Measurements from ENCODE around the gene NRG4.

Gene NRG4, protein sequence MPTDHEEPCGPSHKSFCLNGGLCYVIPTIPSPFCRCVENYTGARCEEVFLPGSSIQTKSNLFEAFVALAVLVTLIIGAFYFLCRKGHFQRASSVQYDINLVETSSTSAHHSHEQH

GRCh38 chr15:76011627-76012551 lies at the start of gene NRG4:
NRG4 (minus strand) TSS chr15:76012424; CDS start chr15:76011230, 1,194 bp downstream.
- TF ChIP-seq CTCF (IDR thresholded peaks at IDR 0.05; ENCODE audit: unreplicated experiment in 3 of 3), result no peak
- Mint-ChIP-seq H3K9me3 (peaks cover 22% of the 10 kb centered on the region), H3K4me3 (peak within 1 kb of the TSS; percentile 58 to 70 (median 66)), H3K27me3 (ENCODE audit: low read depth) (peaks cover 4% of the 10 kb centered on the region), H3K36me3 (ENCODE audit: low read depth) (no peaks in the 10 kb centered on the region), H3K4me1 (peaks cover 5% of the 10 kb centered on the region), H3K27ac (peak within 1 kb of the TSS in 2 of 3 experiments; percentile 54 to 78)

DNA sequence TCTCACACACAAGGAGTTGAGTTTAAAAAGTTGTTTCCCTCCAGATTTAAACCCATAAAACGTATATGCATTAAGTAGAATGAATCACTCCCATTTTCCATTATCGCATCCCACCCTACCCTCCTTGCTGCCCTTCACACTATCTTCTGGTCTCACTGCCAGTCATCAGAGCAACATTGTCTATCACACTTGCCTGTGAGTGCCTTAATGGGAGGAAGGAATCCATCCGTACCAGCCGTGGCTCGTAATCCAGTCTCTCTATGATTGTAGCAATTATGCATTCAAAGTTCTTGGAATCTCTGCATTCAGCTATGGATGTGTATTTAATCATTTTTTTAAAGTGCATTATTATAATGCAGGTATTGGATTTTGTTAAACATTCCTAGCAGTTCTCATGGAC lies 49.5 kb upstream of the NRG4 start:
- Mint-ChIP-seq H3K36me3 (ENCODE audit: low read depth) (no peaks in the 10 kb centered on the region), H3K27me3 (ENCODE audit: low read depth) (peaks cover 64% of the 10 kb centered on the region), H3K4me3 (peak overlapping the region; percentile 75 to 86 (median 85)), H3K27ac (peak overlapping the region in 2 of 3 experiments; percentile 21 to 84), H3K9me3 (no peaks in the 10 kb centered on the region), H3K4me1 (peaks cover 20% of the 10 kb centered on the region)
- no peak for TF ChIP-seq CTCF (IDR thresholded peaks at IDR 0.05; ENCODE audit: unreplicated experiment in 3 of 3)

GRCh38 chr15:76060118-76060989 lies 48.1 kb upstream of the NRG4 start:
- H3K4me3 Mint-ChIP-seq, result peak overlapping the region; percentile 67 to 86 (median 81)
- no peaks in the 10 kb centered on the region for H3K9me3 Mint-ChIP-seq
- H3K36me3 Mint-ChIP-seq (ENCODE audit: low read depth), result no peaks in the 10 kb centered on the region
- peak overlapping the region in 2 of 3 experiments; percentile 18 to 68 for H3K27ac Mint-ChIP-seq
- TF ChIP-seq CTCF (IDR thresholded peaks at IDR 0.05; ENCODE audit: unreplicated experiment in 3 of 3), result no peak
- H3K27me3 Mint-ChIP-seq (ENCODE audit: low read depth), result peaks cover 65% of the 10 kb centered on the region
- H3K4me1 Mint-ChIP-seq, result peaks cover 14% of the 10 kb centered on the region

- peaks cover 59% of the 10 kb centered on the region for H3K27me3 Mint-ChIP-seq (ENCODE audit: low read depth)
- TF ChIP-seq CTCF (IDR thresholded peaks at IDR 0.05; ENCODE audit: unreplicated experiment in 3 of 3), result peak in 1 of 3 experiments; percentile 13
- peak within 1 kb of the TSS; percentile 86 to 90 (median 86) for H3K4me3 Mint-ChIP-seq
- H3K36me3 Mint-ChIP-seq (ENCODE audit: low read depth), result no peaks in the 10 kb centered on the region
- peaks cover 6% of the 10 kb centered on the region for H3K4me1 Mint-ChIP-seq
- no peaks in the 10 kb centered on the region for H3K9me3 Mint-ChIP-seq
- H3K27ac Mint-ChIP-seq, result peak within 1 kb of the TSS in 2 of 3 experiments; percentile 18 to 85
Measured at GRCh38 chr15:76059320-76060117, 47.3 kb upstream of the NRG4 start, which contains the start of gene TMEM266. TMEM266 (plus strand) TSS chr15:76059985; CDS start chr15:76134264, 74,279 bp downstream.

DNA sequence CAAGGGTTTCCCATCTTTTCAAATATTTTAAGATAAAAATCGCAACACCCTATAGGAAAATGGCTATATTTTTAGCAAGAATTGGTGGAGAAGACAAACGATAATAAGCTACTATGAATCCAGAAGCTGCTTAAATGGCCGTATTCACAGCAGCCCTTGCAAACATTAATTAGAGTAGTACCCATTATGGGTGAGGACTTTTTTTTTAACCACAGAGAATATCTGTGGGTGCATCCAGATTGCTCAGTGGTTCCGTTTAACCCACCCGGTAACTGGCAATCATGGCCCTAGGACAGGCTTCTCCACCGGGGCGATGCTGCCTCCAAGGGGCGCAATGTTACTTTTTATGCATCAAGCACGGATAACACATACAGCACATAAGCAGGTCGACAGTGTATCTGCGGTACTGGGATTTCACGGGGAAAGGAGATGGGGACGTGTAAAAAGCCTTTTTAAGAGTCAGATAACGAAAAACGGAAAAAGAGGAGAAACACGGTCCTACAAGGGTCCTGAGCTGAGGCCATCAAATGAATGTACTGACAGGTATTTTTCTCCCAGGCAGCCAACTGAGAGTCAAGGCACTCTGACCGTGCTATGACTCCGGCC lies 46.6 kb upstream of the NRG4 start:
- Mint-ChIP-seq H3K4me3 (peak overlapping the region; percentile 85 to 90 (median 86)), H3K27me3 (ENCODE audit: low read depth) (peaks cover 52% of the 10 kb centered on the region), H3K4me1 (peaks cover 5% of the 10 kb centered on the region), H3K27ac (peak overlapping the region in 2 of 3 experiments; percentile 12 to 85), H3K9me3 (no peaks in the 10 kb centered on the region), H3K36me3 (ENCODE audit: low read depth) (no peaks in the 10 kb centered on the region)
- TF ChIP-seq CTCF (IDR thresholded peaks at IDR 0.05; ENCODE audit: unreplicated experiment in 3 of 3), result peak in 2 of 3 experiments; percentile 21 to 22
